Smooth muscle cell (in vitro differentiated cells): Measurements from ENCODE around the gene MLC1. TPM values are rescaled to one million over a fixed set of nuclear protein-coding genes. Genes with fewer than 3 reads are reported as not detected.

ENCODE experiments used
- DNase-seq: peaks from one replicate; lab custom pipeline; 2025; ENCODE audit not compliant: unreplicated experiment; lab: John Stamatoyannopoulos, UW
- H2AFZ ChIP-seq: fragments of 200-600 bp; sonication (generic); 2 replicates; pipeline ENCODE4 v1.6.0; 2016; ENCODE audit warnings: antibody characterized with exemption, low read depth, mild to moderate bottlenecking
- H3F3A ChIP-seq: fragments of 200-600 bp; sonication (generic); 2 replicates; pipeline ENCODE4 v1.6.0; 2017; ENCODE audit warnings: antibody characterized with exemption, low read depth
- H3K27ac ChIP-seq: fragments of 200-600 bp; sonication (generic); 2 replicates; pipeline ENCODE4 v1.5.1; 2016; ENCODE audit warnings: low read depth, mild to moderate bottlenecking
- H3K27me3 ChIP-seq: fragments of 200-600 bp; sonication (generic); 2 replicates; pipeline ENCODE4 v1.6.1; 2016; ENCODE audit warnings: low read depth, mild to moderate bottlenecking
- H3K36me3 ChIP-seq: fragments of 200-600 bp; sonication (generic); 2 replicates; pipeline ENCODE4 v1.5.1; 2016; ENCODE audit warnings: low read depth
- H3K4me1 ChIP-seq: fragments of 200-600 bp; sonication (generic); 2 replicates; pipeline ENCODE4 v1.5.1; 2016; ENCODE audit warnings: low read depth
- H3K4me2 ChIP-seq: fragments of 200-600 bp; sonication (generic); 2 replicates; pipeline ENCODE4 v1.6.0; 2016; ENCODE audit warnings: mild to moderate bottlenecking
- H3K4me3 ChIP-seq: fragments of 200-600 bp; sonication (generic); 2 replicates; pipeline ENCODE4 v1.5.1; 2016; ENCODE audit warnings: mild to moderate bottlenecking
- H3K79me2 ChIP-seq: fragments of 200-600 bp; sonication (generic); 2 replicates; pipeline ENCODE4 v1.6.0; 2016; ENCODE audit warnings: low read depth, mild to moderate bottlenecking
- H3K9ac ChIP-seq: fragments of 200-600 bp; sonication (generic); 2 replicates; pipeline ENCODE4 v1.6.0; 2016; ENCODE audit warnings: low read depth
- H3K9me3 ChIP-seq: fragments of 200-600 bp; sonication (generic); replicated peaks from 2 replicates; pipeline ENCODE4 v1.5.1; 2016; ENCODE audit warnings: low read depth
- H4K20me1 ChIP-seq: fragments of 200-600 bp; sonication (generic); 2 replicates; pipeline ENCODE4 v1.6.0; 2016; ENCODE audit warnings: low read depth
- WGBS: methylation state at CpG from one replicate; pipeline ENCODE4 v1.1.7; 2016; ENCODE audit warnings: low lambda C conversion rate; 5-methylcytosine and 5-hydroxymethylcytosine counted together
- polyA plus RNA-seq: library from polyadenylated mRNA; unstranded; fragments of >200 nt; fragmentation: Nextera tagmentation; extraction: Ambion mirVana; gene quantifications from 2 replicates; pipeline ENCODE4 v1.2.1, GENCODE V29; 2016
- total RNA-seq: library from RNA; depleted of rRNA; stranded (reverse); fragments of >200 nt; gene quantifications from 2 replicates; pipeline ENCODE4 v1.2.3, GENCODE V29; 2014
- TF ChIP-seq, protein P1 (sequence below): fragments of 200-600 bp; sonication (generic); IDR thresholded peaks from 2 replicates; pipeline ENCODE4 v1.5.1; 2017; ENCODE audit warnings: borderline replicate concordance, mild to moderate bottlenecking, antibody characterized with exemption; ENCODE audit not compliant: insufficient read depth, poor library complexity, severe bottlenecking

The MLC1 gene
- total and polyA plus RNA-seq, 2 experiments from 2014 or later = 4.2 to 6.3 TPM

DNA sequence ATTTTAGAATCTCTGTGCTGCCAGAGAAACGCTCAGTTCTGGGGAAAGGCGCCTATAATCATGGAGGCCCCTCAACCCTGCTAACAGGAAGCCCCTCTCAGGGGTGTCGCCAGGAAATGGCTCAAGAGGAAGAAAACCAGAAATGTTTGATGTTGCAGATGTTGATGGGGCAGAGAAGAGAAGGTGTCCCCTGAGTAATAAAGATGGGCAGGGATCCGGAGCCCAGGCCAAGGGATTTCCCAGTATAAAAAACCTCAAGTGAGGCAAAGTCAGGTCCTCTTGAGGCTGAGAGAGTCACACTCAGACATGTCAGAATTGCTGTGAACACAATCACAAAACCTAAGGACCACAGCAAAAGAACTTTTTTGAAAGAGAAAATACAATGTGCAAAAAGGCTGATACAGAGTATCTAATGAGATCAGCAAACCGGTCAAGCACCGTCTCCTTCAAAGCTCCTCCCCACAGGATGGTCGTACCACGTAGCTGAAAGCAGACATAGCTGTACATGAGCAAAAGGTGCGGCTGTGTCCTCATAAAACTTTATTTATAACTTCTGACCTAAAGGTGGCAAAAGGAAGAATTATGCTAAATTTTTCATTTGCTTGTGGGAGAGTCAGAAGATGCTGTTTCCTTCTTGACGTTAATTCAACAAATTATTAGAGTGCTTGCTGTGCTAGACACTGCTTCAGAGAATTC is 16.8 kb upstream of the MLC1 start:
- no peaks in the 10 kb centered on the region for H4K20me1 ChIP-seq
- DNase-seq = no peak
- no peak overlapping the region for H3K9ac ChIP-seq
- no peak overlapping the region for H3K27ac ChIP-seq
- H3K79me2 ChIP-seq = no peaks in the 10 kb centered on the region
- no peak overlapping the region for H3K4me2 ChIP-seq
- no peaks in the 10 kb centered on the region for H3K36me3 ChIP-seq
- H3F3A ChIP-seq = no peaks in the 10 kb centered on the region
- no peaks in the 10 kb centered on the region for H3K4me1 ChIP-seq
- no peaks in the 10 kb centered on the region for H3K9me3 ChIP-seq
- 92% methylated on average over 10 of the region's 10 CpGs for WGBS
- H3K27me3 ChIP-seq = no peaks in the 10 kb centered on the region
- no peak overlapping the region for H2AFZ ChIP-seq
- no peak overlapping the region for H3K4me3 ChIP-seq
- TF ChIP-seq, protein P1, sequence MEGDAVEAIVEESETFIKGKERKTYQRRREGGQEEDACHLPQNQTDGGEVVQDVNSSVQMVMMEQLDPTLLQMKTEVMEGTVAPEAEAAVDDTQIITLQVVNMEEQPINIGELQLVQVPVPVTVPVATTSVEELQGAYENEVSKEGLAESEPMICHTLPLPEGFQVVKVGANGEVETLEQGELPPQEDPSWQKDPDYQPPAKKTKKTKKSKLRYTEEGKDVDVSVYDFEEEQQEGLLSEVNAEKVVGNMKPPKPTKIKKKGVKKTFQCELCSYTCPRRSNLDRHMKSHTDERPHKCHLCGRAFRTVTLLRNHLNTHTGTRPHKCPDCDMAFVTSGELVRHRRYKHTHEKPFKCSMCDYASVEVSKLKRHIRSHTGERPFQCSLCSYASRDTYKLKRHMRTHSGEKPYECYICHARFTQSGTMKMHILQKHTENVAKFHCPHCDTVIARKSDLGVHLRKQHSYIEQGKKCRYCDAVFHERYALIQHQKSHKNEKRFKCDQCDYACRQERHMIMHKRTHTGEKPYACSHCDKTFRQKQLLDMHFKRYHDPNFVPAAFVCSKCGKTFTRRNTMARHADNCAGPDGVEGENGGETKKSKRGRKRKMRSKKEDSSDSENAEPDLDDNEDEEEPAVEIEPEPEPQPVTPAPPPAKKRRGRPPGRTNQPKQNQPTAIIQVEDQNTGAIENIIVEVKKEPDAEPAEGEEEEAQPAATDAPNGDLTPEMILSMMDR = no peak

DNA sequence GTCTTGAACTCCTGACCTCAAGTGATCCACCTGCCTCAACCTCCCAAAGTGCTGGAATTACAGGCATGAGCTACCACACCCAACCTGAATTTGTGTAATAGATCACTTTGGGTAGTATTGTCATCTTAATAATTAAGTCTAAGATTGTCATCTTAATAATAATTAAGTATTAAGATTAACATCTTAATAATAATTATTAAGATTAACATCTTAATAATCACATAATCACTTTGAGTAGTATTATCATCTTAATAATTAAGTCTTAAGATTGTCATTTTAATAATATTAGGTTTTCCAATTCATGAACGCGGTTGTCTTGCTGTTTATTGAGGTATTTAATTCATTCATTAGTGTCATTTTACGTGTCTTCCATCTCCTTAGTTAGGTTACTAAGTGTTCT is 12.8 kb upstream of the MLC1 start:
- H3K9me3 ChIP-seq = no peaks in the 10 kb centered on the region
- H3K27me3 ChIP-seq = no peaks in the 10 kb centered on the region
- H3K27ac ChIP-seq = no peak overlapping the region
- no peaks in the 10 kb centered on the region for H4K20me1 ChIP-seq
- no peaks in the 10 kb centered on the region for H3K36me3 ChIP-seq
- H3K79me2 ChIP-seq = no peaks in the 10 kb centered on the region
- DNase-seq = no peak
- no peaks in the 10 kb centered on the region for H3K4me1 ChIP-seq
- WGBS = 96% methylated on average over 3 of the region's 3 CpGs
- H2AFZ ChIP-seq = no peak overlapping the region
- no peak overlapping the region for H3K4me2 ChIP-seq
- H3K9ac ChIP-seq = no peak overlapping the region
- H3K4me3 ChIP-seq = no peak overlapping the region
- H3F3A ChIP-seq = no peaks in the 10 kb centered on the region
- TF ChIP-seq, protein P1 = no peak

DNA sequence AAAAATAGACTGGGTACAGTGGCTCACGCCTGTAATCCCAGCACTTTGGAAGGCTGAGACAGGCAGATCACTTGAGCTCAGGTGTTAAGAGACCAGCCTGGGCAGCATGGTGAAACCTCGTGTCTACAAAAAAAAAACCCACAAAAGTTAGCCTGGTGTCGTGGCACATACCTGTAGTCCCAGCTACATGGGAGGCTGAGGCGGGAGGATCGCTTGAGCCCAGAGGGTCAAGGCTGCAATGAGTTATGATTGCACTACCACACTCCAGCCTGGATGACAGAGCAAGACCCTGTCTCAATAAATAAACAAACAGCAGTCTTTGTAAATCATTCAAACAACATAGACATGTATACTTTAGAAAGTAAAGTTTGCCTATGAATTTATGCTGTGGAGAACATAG is 7.1 kb upstream of the MLC1 start:
- H3K9ac ChIP-seq = no peak overlapping the region
- H3K9me3 ChIP-seq = no peaks in the 10 kb centered on the region
- H3K27ac ChIP-seq = no peak overlapping the region
- TF ChIP-seq, protein P1 = no peak
- no peaks in the 10 kb centered on the region for H3K4me1 ChIP-seq
- H3K4me3 ChIP-seq = no peak overlapping the region
- H3K79me2 ChIP-seq = no peaks in the 10 kb centered on the region
- no peaks in the 10 kb centered on the region for H4K20me1 ChIP-seq
- DNase-seq = no peak
- H3K4me2 ChIP-seq = no peak overlapping the region
- no peaks in the 10 kb centered on the region for H3K27me3 ChIP-seq
- no peak overlapping the region for H2AFZ ChIP-seq
- 91% methylated on average over 5 of the region's 5 CpGs for WGBS
- peaks cover 1% of the 10 kb centered on the region for H3F3A ChIP-seq
- H3K36me3 ChIP-seq = no peaks in the 10 kb centered on the region
